ENCODE measurements around the gene S100B. TPM values are rescaled to one million over a fixed set of nuclear protein-coding genes. Genes with fewer than 3 reads are reported as not detected.
"Not testable (repeated sequence)": the region's sequence is repeated elsewhere in the genome, so short reads cannot be mapped to it uniquely, and the experiment has no call there.

Gene S100B
- total and polyA plus RNA-seq, 4 donors = 3.2 to 6.0 (median 5.4) TPM

DNA sequence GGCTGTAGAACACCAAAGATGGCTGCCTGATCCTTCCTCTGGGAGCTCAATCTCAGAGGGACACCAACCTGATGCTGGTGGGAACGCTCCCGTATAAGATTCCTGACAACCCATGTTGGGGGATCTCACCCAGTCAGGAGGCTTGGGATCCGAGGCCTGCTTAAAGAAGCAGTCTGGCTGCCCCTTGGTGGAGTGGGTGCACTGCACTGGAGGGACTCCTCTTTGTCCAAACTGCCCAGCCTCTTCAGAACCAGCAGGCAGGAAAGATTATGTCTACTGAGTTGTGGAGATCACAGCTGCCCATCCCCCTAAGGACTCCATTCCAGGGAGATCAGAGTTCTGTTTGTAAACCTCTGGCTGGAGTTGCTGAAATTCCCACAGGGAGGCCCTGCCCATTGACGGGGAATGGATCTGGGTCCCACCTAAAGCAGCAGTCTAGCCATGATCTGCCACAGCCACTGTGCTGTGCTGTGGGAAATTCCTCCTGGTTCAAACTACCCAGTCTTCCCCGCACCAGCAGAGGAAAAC is 23.0 kb downstream of the S100B start:
- WGBS, 2 donors = 94 to 98% methylated on average over 5 of the region's 5 CpGs
- no peak overlapping the region for H3K9ac ChIP-seq (ENCODE audit: insufficient read depth in 1 of 2, low read length in 2 of 2)
- H3K9me3 ChIP-seq (ENCODE audit: control insufficient read depth in 4 of 4, insufficient read depth in 3 of 4, low read length in 3 of 4) = peaks cover 0 to 19% (median 8%) of the 10 kb centered on the region in 4 donors
- H3K4me1 ChIP-seq (ENCODE audit: control insufficient read depth in 5 of 5, insufficient read depth in 5 of 5, low read length in 5 of 5) = no peaks in the 10 kb centered on the region
- peaks cover 0 to 16% (median 2%) of the 10 kb centered on the region in 4 donors for H3K36me3 ChIP-seq (ENCODE audit: control insufficient read depth in 4 of 4, insufficient read depth in 4 of 4, low read length in 4 of 4)
- H3K27ac ChIP-seq (ENCODE audit: low read depth in 1 of 2, low read length in 1 of 2) = no peak overlapping the region
- no peak for DNase-seq
- ATAC-seq (ENCODE audit: insufficient read depth, low FRiP score) = no peak
- no peak overlapping the region for H3K4me3 ChIP-seq
- no peaks in the 10 kb centered on the region for H3K27me3 ChIP-seq (ENCODE audit: control insufficient read depth in 3 of 3, insufficient read depth in 3 of 3, low read length in 2 of 3)
- TF ChIP-seq, protein P1, sequence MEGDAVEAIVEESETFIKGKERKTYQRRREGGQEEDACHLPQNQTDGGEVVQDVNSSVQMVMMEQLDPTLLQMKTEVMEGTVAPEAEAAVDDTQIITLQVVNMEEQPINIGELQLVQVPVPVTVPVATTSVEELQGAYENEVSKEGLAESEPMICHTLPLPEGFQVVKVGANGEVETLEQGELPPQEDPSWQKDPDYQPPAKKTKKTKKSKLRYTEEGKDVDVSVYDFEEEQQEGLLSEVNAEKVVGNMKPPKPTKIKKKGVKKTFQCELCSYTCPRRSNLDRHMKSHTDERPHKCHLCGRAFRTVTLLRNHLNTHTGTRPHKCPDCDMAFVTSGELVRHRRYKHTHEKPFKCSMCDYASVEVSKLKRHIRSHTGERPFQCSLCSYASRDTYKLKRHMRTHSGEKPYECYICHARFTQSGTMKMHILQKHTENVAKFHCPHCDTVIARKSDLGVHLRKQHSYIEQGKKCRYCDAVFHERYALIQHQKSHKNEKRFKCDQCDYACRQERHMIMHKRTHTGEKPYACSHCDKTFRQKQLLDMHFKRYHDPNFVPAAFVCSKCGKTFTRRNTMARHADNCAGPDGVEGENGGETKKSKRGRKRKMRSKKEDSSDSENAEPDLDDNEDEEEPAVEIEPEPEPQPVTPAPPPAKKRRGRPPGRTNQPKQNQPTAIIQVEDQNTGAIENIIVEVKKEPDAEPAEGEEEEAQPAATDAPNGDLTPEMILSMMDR (IDR thresholded peaks at IDR 0.05; ENCODE audit: control extremely low read depth, extremely low read depth) = no peak

DNA sequence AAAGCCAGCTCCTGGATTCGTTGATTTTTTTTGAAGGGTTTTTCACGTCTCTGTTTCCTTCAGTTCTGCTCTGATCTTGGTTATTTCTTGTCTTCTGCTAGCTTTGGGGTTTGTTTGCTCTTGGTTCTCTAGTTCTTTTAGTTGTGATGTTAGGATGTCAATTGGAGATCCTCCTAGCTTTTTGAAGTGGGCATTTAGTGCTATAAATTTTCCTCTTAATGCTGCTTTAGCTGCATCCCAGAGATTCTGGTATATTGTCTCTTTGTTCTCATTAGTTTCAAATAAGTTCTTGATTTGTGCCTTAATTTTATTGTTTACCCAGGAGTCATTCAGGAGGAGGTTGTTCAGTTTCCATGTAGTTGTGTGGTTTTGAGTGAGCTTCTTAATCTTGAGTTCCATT is 25.5 kb downstream of the S100B start:
- H3K27me3 ChIP-seq (ENCODE audit: control insufficient read depth in 3 of 3, insufficient read depth in 3 of 3, low read length in 2 of 3); H3K27ac ChIP-seq (ENCODE audit: low read depth in 1 of 2, low read length in 1 of 2); DNase-seq; H3K4me1 ChIP-seq (ENCODE audit: control insufficient read depth in 5 of 5, insufficient read depth in 5 of 5, low read length in 5 of 5); H3K9ac ChIP-seq (ENCODE audit: insufficient read depth in 1 of 2, low read length in 2 of 2); H3K4me3 ChIP-seq; ATAC-seq (ENCODE audit: insufficient read depth, low FRiP score): not testable (repeated sequence)
- Histone ChIP-seq H3K36me3 (ENCODE audit: control insufficient read depth in 4 of 4, insufficient read depth in 4 of 4, low read length in 4 of 4) (peaks cover 0 to 16% (median 2%) of the 10 kb centered on the region in 4 donors), H3K9me3 (ENCODE audit: control insufficient read depth in 4 of 4, insufficient read depth in 3 of 4, low read length in 3 of 4) (peaks cover 0 to 19% (median 8%) of the 10 kb centered on the region in 4 donors)
- 97 to 99% methylated on average over 2 of the region's 2 CpGs for WGBS, 2 donors

DNA sequence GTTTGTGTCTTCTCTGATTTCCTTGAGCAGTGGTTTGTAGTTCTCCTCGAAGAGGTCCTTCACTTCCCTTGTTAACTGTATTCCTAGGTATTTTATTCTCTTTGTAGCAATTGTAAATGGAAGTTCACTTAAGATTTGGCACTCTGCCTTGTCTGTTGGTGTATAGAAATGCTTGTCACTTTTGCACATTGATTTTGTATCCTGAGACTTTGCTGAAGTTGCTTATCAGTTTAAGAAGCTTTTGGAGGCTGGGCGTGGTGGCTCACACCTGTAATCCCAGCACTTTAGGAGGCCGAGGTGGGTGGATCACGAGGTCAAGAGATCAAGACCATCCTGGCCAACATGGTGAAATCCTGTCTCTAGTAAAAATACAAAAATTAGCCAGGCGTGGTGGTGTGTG is 27.1 kb downstream of the S100B start:
- H3K9me3 ChIP-seq (ENCODE audit: control insufficient read depth in 4 of 4, insufficient read depth in 3 of 4, low read length in 3 of 4) = peaks cover 0 to 22% (median 8%) of the 10 kb centered on the region in 4 donors
- not testable (repeated sequence) for ATAC-seq (ENCODE audit: insufficient read depth, low FRiP score); H3K4me1 ChIP-seq (ENCODE audit: control insufficient read depth in 5 of 5, insufficient read depth in 5 of 5, low read length in 5 of 5); DNase-seq; H3K27ac ChIP-seq (ENCODE audit: low read depth in 1 of 2, low read length in 1 of 2); H3K27me3 ChIP-seq (ENCODE audit: control insufficient read depth in 3 of 3, insufficient read depth in 3 of 3, low read length in 2 of 3); H3K9ac ChIP-seq (ENCODE audit: insufficient read depth in 1 of 2, low read length in 2 of 2); H3K4me3 ChIP-seq
- WGBS, 2 donors = 95 to 98% methylated on average over 5 of the region's 5 CpGs
- H3K36me3 ChIP-seq (ENCODE audit: control insufficient read depth in 4 of 4, insufficient read depth in 4 of 4, low read length in 4 of 4) = peaks cover 4 to 20% (median 4%) of the 10 kb centered on the region in 4 donors

DNA sequence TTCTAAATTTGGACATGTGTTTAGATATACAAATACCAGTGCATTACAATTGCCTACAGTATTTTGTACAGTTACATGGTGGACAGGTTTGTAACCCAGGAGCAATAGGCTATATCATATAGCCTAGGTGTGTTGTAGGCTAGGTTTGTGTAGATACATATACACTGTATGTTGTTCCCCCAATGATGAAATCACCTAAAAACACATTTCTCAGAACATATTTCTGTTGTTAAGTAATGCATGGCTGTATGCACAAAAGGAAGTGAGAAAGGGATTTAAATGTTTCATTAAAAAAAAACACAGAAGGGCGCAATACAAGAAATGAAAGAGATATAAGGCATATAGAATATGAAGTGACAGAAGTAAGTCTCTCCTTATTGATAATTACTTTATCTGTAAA is 32.0 kb downstream of the S100B start:
- H3K27ac ChIP-seq (ENCODE audit: low read depth in 1 of 2, low read length in 1 of 2) = no peak overlapping the region
- ATAC-seq (ENCODE audit: insufficient read depth, low FRiP score) (no peak), DNase-seq (no peak)
- TF ChIP-seq, protein P1 (IDR thresholded peaks at IDR 0.05; ENCODE audit: control extremely low read depth, extremely low read depth) = no peak
- WGBS, 2 donors = 95 to 97% methylated on average over 1 of the region's 1 CpG
- no peak overlapping the region for H3K9ac ChIP-seq (ENCODE audit: insufficient read depth in 1 of 2, low read length in 2 of 2)
- peaks cover 0 to 13% (median 3%) of the 10 kb centered on the region in 4 donors for H3K9me3 ChIP-seq (ENCODE audit: control insufficient read depth in 4 of 4, insufficient read depth in 3 of 4, low read length in 3 of 4)
- no peaks in the 10 kb centered on the region for H3K4me1 ChIP-seq (ENCODE audit: control insufficient read depth in 5 of 5, insufficient read depth in 5 of 5, low read length in 5 of 5)
- H3K36me3 ChIP-seq (ENCODE audit: control insufficient read depth in 4 of 4, insufficient read depth in 4 of 4, low read length in 4 of 4) = peaks cover 5 to 36% (median 22%) of the 10 kb centered on the region in 4 donors
- H3K4me3 ChIP-seq = no peak overlapping the region
- no peaks in the 10 kb centered on the region for H3K27me3 ChIP-seq (ENCODE audit: control insufficient read depth in 3 of 3, insufficient read depth in 3 of 3, low read length in 2 of 3)
